C4-2B (cell line): ENCODE data around the gene BRI3.

ENCODE experiments used
- ZFX ChIP-seq: fragments of 450-650 bp; IDR thresholded peaks from 2 replicates; pipeline ENCODE4 v1.6.1; 2017
- TF ChIP-seq, protein P1 (sequence below): fragments of 450-650 bp; conservative IDR thresholded peaks from 2 replicates; pipeline ENCODE4 v1.5.1; 2017; ENCODE audit warnings: mild to moderate bottlenecking

DNA sequence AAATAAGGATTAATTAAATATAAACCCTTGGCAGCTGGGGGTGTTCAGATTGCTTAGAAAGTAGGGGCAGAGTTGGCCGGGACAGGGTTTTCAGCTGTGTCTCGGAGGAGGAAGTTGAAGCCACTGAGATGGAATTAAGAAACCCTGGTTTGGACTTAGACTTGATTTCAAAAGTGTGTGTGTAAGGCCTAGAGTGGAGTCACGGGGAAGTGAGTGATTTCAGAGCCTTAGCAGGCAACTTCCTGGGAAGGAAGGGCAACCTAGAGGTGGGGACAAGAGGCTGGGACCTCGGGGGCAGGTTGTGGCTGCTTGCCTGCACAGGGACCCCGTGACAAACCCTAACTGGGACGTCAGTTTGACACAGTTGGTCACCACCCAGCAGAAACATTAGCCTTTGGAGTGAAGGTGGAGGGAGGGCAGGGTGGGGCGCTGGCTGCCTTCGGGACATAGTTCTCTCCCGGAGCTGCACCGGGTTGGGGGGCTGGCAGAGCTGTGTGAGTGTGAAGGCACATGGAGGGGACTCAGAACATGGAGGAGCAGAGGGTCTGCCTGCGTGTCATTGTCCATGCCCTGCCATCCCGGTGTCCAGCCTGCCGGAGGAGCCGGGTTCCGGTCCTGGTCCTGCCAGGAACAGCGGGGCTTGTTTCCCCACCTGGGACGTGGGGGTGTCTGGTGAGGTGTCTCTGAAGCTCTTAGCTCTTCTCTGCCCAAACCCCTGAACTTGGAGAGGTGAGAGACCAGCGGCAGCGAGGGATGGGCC lies 1.8 kb downstream of the BRI3 start:
- TF ChIP-seq, protein P1, sequence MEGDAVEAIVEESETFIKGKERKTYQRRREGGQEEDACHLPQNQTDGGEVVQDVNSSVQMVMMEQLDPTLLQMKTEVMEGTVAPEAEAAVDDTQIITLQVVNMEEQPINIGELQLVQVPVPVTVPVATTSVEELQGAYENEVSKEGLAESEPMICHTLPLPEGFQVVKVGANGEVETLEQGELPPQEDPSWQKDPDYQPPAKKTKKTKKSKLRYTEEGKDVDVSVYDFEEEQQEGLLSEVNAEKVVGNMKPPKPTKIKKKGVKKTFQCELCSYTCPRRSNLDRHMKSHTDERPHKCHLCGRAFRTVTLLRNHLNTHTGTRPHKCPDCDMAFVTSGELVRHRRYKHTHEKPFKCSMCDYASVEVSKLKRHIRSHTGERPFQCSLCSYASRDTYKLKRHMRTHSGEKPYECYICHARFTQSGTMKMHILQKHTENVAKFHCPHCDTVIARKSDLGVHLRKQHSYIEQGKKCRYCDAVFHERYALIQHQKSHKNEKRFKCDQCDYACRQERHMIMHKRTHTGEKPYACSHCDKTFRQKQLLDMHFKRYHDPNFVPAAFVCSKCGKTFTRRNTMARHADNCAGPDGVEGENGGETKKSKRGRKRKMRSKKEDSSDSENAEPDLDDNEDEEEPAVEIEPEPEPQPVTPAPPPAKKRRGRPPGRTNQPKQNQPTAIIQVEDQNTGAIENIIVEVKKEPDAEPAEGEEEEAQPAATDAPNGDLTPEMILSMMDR = no peak
- TF ChIP-seq ZFX = no peak
